Measurements from ENCODE around the gene LEMD3. TPM values are rescaled to one million over a fixed set of nuclear protein-coding genes. Genes with fewer than 3 reads are reported as not detected.

The LEMD3 gene
- total RNA-seq, 2 experiments from 2014 or later: 15.9 to 17.6 TPM

GRCh38 chr12:65192963-65193516 lies 23.7 kb downstream of the LEMD3 start:
- peaks cover 60% of the 10 kb centered on the region for H3K36me3 Mint-ChIP-seq (ENCODE audit: low read depth)
- no peaks in the 10 kb centered on the region for H3K27me3 Mint-ChIP-seq
- H3K9me3 Mint-ChIP-seq (ENCODE audit: low read depth): peaks cover 16% of the 10 kb centered on the region
- ATAC-seq: no peak
- DNase-seq: no peak
- POLR2A ChIA-PET: interaction anchor here (0.6 kb wide), 1 partner anchor 69 kb away, joined by 3 read pairs; no protein-coding TSS in a partner anchor
- CTCF ChIA-PET: interaction anchor here (0.9 to 2.1 kb wide), 2 partner anchors 11 to 39 kb away, joined by 3 to 9 read pairs; no protein-coding TSS in a partner anchor
- H3K4me3 Mint-ChIP-seq: no peak overlapping the region
- peak overlapping the region; percentile 43 for H3K27ac Mint-ChIP-seq
- peaks cover 57% of the 10 kb centered on the region for H3K4me1 Mint-ChIP-seq
- intact Hi-C loops (cut with DNase I, micrococcal nuclease): loop anchor here in 1 of 2 experiments (2.0 kb wide), 1 partner anchor 20 kb away; no protein-coding TSS in a partner anchor

GRCh38 chr12:65194949-65195348 lies 25.6 kb downstream of the LEMD3 start:
- ATAC-seq (no peak), DNase-seq (no peak)
- Mint-ChIP-seq H3K27me3 (no peaks in the 10 kb centered on the region), H3K4me1 (peaks cover 57% of the 10 kb centered on the region), H3K4me3 (no peak overlapping the region), H3K27ac (no peak overlapping the region), H3K9me3 (ENCODE audit: low read depth) (peaks cover 16% of the 10 kb centered on the region), H3K36me3 (ENCODE audit: low read depth) (peaks cover 55% of the 10 kb centered on the region)
- POLR2A ChIA-PET: no interaction called here
- intact Hi-C loops (cut with DNase I, micrococcal nuclease): no loop called here
- CTCF ChIA-PET: interaction anchor here (0.6 to 2.6 kb wide), 4 partner anchors 18 to 48 kb away, joined by 3 to 11 read pairs (median 3); no protein-coding TSS in a partner anchor

GRCh38 chr12:65195387-65196055 lies 26.1 kb downstream of the LEMD3 start:
- DNase-seq (no peak), ATAC-seq (no peak)
- H3K4me1 Mint-ChIP-seq: peaks cover 60% of the 10 kb centered on the region
- peaks cover 58% of the 10 kb centered on the region for H3K36me3 Mint-ChIP-seq (ENCODE audit: low read depth)
- peaks cover 18% of the 10 kb centered on the region for H3K9me3 Mint-ChIP-seq (ENCODE audit: low read depth)
- H3K27me3 Mint-ChIP-seq: no peaks in the 10 kb centered on the region
- CTCF ChIA-PET: interaction anchor here (0.9 to 2.6 kb wide), 3 partner anchors 23 to 37 kb away, joined by 3 to 11 read pairs (median 3); no protein-coding TSS in a partner anchor
- POLR2A ChIA-PET: no interaction called here
- no peak overlapping the region for H3K27ac Mint-ChIP-seq
- H3K4me3 Mint-ChIP-seq: no peak overlapping the region
- intact Hi-C loops (cut with DNase I, micrococcal nuclease): no loop called here

GRCh38 chr12:65196762-65197567 lies 27.6 kb downstream of the LEMD3 start:
- ATAC-seq (peak; percentile 64), DNase-seq (no peak)
- intact Hi-C loops (cut with DNase I, micrococcal nuclease): no loop called here
- Mint-ChIP-seq H3K27me3 (no peaks in the 10 kb centered on the region), H3K9me3 (ENCODE audit: low read depth) (peaks cover 18% of the 10 kb centered on the region), H3K27ac (peak overlapping the region; percentile 24), H3K4me1 (peaks cover 59% of the 10 kb centered on the region), H3K4me3 (no peak overlapping the region), H3K36me3 (ENCODE audit: low read depth) (peaks cover 59% of the 10 kb centered on the region)
- ChIA-PET CTCF (interaction anchor here (2.6 kb wide), 1 partner anchor 35 kb away, joined by 11 read pairs; no protein-coding TSS in a partner anchor), POLR2A (no interaction called here)

- DNase-seq (no peak), ATAC-seq (no peak)
- intact Hi-C loops (cut with DNase I, micrococcal nuclease): no loop called here
- H3K27ac Mint-ChIP-seq: no peak overlapping the region
- peaks cover 55% of the 10 kb centered on the region for H3K36me3 Mint-ChIP-seq (ENCODE audit: low read depth)
- ChIA-PET CTCF (interaction anchor here (1.8 kb wide), 1 partner anchor 33 kb away, joined by 7 read pairs; no protein-coding TSS in a partner anchor), POLR2A (no interaction called here)
- H3K4me3 Mint-ChIP-seq: no peak overlapping the region
- H3K9me3 Mint-ChIP-seq (ENCODE audit: low read depth): peaks cover 12% of the 10 kb centered on the region
- no peaks in the 10 kb centered on the region for H3K27me3 Mint-ChIP-seq
- peaks cover 71% of the 10 kb centered on the region for H3K4me1 Mint-ChIP-seq
Observed at GRCh38 chr12:65199604-65200003, 30.2 kb downstream of the LEMD3 start.

- DNase-seq: no peak
- H3K4me1 Mint-ChIP-seq: peaks cover 76% of the 10 kb centered on the region
- peak; percentile 35 for ATAC-seq
- H3K36me3 Mint-ChIP-seq (ENCODE audit: low read depth): peaks cover 53% of the 10 kb centered on the region
- CTCF ChIA-PET: no interaction called here
- POLR2A ChIA-PET: no interaction called here
- intact Hi-C loops (cut with DNase I, micrococcal nuclease): no loop called here
- H3K9me3 Mint-ChIP-seq (ENCODE audit: low read depth): peaks cover 12% of the 10 kb centered on the region
- H3K27ac Mint-ChIP-seq: peak overlapping the region; percentile 42
- H3K4me3 Mint-ChIP-seq: no peak overlapping the region
- H3K27me3 Mint-ChIP-seq: no peaks in the 10 kb centered on the region
Observed at GRCh38 chr12:65200007-65200665, 30.8 kb downstream of the LEMD3 start.

- ChIA-PET CTCF (no interaction called here), POLR2A (no interaction called here)
- Mint-ChIP-seq H3K4me1 (peaks cover 77% of the 10 kb centered on the region), H3K9me3 (ENCODE audit: low read depth) (peaks cover 2% of the 10 kb centered on the region), H3K27ac (no peak overlapping the region), H3K27me3 (no peaks in the 10 kb centered on the region), H3K4me3 (no peak overlapping the region), H3K36me3 (ENCODE audit: low read depth) (peaks cover 31% of the 10 kb centered on the region)
- intact Hi-C loops (cut with DNase I, micrococcal nuclease): no loop called here
- no peak for DNase-seq
- ATAC-seq: no peak
Observed at GRCh38 chr12:65203376-65203775, 34.0 kb downstream of the LEMD3 start.

GRCh38 chr12:65204886-65205525 lies 35.6 kb downstream of the LEMD3 start:
- peaks cover 2% of the 10 kb centered on the region for H3K9me3 Mint-ChIP-seq (ENCODE audit: low read depth)
- DNase-seq: no peak
- peak; percentile 58 for ATAC-seq
- peaks cover 29% of the 10 kb centered on the region for H3K36me3 Mint-ChIP-seq (ENCODE audit: low read depth)
- H3K4me3 Mint-ChIP-seq: no peak overlapping the region
- POLR2A ChIA-PET: no interaction called here
- CTCF ChIA-PET: no interaction called here
- peaks cover 83% of the 10 kb centered on the region for H3K4me1 Mint-ChIP-seq
- no peaks in the 10 kb centered on the region for H3K27me3 Mint-ChIP-seq
- intact Hi-C loops (cut with DNase I, micrococcal nuclease): loop anchor here (2.0 to 5.0 kb wide), 2 partner anchors 33 to 34 kb away; no protein-coding TSS in a partner anchor
- peak overlapping the region; percentile 10 for H3K27ac Mint-ChIP-seq

GRCh38 chr12:65205886-65206285 lies 36.5 kb downstream of the LEMD3 start:
- intact Hi-C loops (cut with DNase I, micrococcal nuclease): loop anchor here (2.0 to 5.0 kb wide), 2 partner anchors 34 to 35 kb away; no protein-coding TSS in a partner anchor
- peaks cover 20% of the 10 kb centered on the region for H3K36me3 Mint-ChIP-seq (ENCODE audit: low read depth)
- no peaks in the 10 kb centered on the region for H3K9me3 Mint-ChIP-seq (ENCODE audit: low read depth)
- no peak overlapping the region for H3K27ac Mint-ChIP-seq
- CTCF ChIA-PET: interaction anchor here (0.7 kb wide), 1 partner anchor 16 kb away, joined by 3 read pairs; no protein-coding TSS in a partner anchor
- no peak for DNase-seq
- no peak for ATAC-seq
- H3K27me3 Mint-ChIP-seq: no peaks in the 10 kb centered on the region
- POLR2A ChIA-PET: no interaction called here
- H3K4me1 Mint-ChIP-seq: peaks cover 76% of the 10 kb centered on the region
- no peak overlapping the region for H3K4me3 Mint-ChIP-seq

GRCh38 chr12:65208125-65208524 lies 38.7 kb downstream of the LEMD3 start:
- intact Hi-C loops (cut with DNase I, micrococcal nuclease): loop anchor here in 1 of 2 experiments (5.0 kb wide), 1 partner anchor 36 kb away; no protein-coding TSS in a partner anchor
- peak overlapping the region; percentile 18 for H3K27ac Mint-ChIP-seq
- H3K9me3 Mint-ChIP-seq (ENCODE audit: low read depth): no peaks in the 10 kb centered on the region
- peaks cover 63% of the 10 kb centered on the region for H3K4me1 Mint-ChIP-seq
- H3K36me3 Mint-ChIP-seq (ENCODE audit: low read depth): peaks cover 15% of the 10 kb centered on the region
- ATAC-seq: no peak
- POLR2A ChIA-PET: no interaction called here
- CTCF ChIA-PET: interaction anchor here (1.4 to 2.2 kb wide), 2 partner anchors 9 to 24 kb away, joined by 5 to 14 read pairs; no protein-coding TSS in a partner anchor
- H3K4me3 Mint-ChIP-seq: no peak overlapping the region
- no peaks in the 10 kb centered on the region for H3K27me3 Mint-ChIP-seq
- DNase-seq: no peak
